HEK293T (cell line): ENCODE data around the gene SLC25A20.

Experiments
- CTBP1 ChIP-seq: fragments of 450-650 bp; IDR thresholded peaks from 2 replicates; pipeline ENCODE4 v1.6.1; 2016; ENCODE audit warnings: borderline replicate concordance
- FOXM1 ChIP-seq: fragments of 450-650 bp; IDR thresholded peaks from 2 replicates; pipeline ENCODE4 v1.6.1; 2017; ENCODE audit warnings: mild to moderate bottlenecking, borderline replicate concordance
- SUZ12 ChIP-seq: fragments of 450-650 bp; IDR thresholded peaks from 2 replicates; pipeline ENCODE4 v1.6.1; 2016; ENCODE audit warnings: mild to moderate bottlenecking

- TF ChIP-seq SUZ12 = no peak
- TF ChIP-seq FOXM1 = no peak
- no peak for TF ChIP-seq CTBP1
Observed at GRCh38 chr3:48938689-48939088, 40.0 kb upstream of the SLC25A20 start.
